CD4-positive, alpha-beta T cell treated with Interleukin-10 for 1 hour (primary cell): ENCODE measurements around the gene CEP19.
A peak's percentile ranks its signal among the peaks of the same experiment; 100 is the strongest.
"Not testable (repeated sequence)": the region's sequence is repeated elsewhere in the genome, so short reads cannot be mapped to it uniquely, and the experiment has no call there.

ENCODE experiments used
- DNase-seq: peaks from one replicate; pipeline ENCODE4 v3.0.0-alpha.2; 2020

Gene CEP19, protein sequence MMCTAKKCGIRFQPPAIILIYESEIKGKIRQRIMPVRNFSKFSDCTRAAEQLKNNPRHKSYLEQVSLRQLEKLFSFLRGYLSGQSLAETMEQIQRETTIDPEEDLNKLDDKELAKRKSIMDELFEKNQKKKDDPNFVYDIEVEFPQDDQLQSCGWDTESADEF

DNA sequence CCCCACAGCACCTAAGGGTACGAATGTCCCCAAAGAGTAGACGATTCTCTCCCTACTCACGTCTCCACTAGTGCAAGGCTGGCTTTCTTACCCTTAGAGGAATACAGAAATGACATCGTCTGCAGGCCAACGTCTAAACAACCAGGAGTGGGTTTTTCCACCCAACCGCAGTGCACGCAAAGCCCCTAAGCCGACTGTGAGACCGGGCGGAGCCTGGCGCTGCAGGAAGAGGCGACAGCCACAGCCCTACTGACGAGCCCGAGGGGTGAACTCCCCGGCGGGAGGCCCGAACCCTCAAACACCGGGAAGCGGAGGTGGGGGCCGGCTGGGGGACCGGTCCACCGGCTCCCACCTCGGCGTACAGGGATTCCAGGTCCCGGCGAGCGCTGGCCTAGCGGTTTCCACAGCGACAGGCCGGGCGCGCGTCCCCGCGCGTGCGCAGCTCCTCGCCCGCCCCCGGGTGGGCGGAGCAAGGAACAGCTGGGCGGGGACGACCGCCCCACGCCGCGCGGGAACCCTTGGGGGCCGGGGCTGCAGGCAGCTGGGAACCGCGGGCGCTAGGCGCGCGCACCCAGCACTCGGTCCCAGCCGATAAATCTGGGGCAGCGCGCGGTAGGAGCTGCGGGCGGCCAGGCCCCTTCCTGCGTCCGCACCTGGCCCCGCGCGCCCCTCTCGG, at the start of gene CEP19, which contains the start of gene PIGX:
Gene CEP19, minus strand, starts transcription at position 413 of the 676 bp plus-strand sequence. CDS start 3,593 bp downstream, outside the sequence.
Gene PIGX, plus strand, starts transcription at position 540 of the 676 bp plus-strand sequence.
- DNase-seq = peak; percentile 95

DNA sequence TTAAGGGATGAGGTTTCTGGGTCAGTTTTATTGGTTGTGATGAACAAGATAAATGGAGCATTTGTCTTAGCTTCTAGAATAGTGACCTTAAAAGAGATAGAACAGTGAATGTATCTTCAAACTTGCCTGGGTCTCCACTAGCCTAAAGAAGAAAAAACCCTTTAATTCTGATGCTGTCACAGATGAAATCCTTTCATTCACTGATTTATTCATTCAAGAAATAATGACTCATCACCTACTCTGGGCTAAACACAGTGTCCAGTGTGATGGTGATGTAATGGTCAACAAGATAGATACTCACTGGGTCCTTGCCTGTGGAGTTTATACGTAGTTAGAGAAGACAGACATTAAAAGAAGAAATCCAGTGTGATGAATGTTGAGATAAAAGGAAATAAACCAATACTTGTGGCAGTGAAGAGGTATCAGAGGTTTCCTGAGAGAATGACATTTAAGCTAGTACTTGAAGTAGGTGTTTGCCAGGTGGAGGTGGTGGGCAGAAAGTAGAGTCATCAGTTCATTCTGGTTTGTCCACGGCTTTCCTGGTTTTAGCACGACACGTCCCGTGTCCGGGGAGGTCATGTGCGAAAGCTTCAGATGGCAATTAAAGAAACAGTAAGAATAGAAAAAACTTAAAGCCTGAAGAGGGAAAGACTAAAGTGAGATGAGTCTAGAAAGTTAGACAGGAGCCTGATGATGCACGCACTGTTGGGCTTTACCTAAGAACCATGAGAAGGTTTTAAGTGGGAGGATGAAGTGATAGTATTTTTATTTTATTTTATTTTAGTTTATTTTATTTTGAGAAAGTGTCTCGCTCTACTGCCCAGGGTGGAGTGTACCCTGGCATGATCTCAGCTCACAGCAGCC, 46.1 kb upstream of the CEP19 start:
- no peak for DNase-seq

DNA sequence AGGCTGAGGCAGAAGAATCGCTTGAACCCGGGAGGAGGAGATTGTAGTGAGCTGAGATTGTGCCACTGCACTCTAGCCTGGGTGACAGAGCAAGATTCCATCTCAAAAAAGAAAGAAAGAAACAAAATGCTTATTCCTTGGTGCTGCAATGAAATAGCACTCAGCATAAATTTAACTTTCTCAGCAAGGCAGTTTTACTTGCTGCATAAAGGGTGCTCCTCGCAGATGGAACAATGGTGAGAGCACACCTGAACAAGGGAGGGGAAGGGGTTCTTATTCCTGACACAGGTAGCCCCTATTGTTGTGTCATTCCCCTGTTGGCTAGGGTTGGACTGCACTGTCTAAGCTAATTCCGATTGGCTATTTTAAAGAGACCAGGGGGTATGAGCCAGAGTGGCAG, 44.7 kb upstream of the CEP19 start:
- DNase-seq = no peak

DNA sequence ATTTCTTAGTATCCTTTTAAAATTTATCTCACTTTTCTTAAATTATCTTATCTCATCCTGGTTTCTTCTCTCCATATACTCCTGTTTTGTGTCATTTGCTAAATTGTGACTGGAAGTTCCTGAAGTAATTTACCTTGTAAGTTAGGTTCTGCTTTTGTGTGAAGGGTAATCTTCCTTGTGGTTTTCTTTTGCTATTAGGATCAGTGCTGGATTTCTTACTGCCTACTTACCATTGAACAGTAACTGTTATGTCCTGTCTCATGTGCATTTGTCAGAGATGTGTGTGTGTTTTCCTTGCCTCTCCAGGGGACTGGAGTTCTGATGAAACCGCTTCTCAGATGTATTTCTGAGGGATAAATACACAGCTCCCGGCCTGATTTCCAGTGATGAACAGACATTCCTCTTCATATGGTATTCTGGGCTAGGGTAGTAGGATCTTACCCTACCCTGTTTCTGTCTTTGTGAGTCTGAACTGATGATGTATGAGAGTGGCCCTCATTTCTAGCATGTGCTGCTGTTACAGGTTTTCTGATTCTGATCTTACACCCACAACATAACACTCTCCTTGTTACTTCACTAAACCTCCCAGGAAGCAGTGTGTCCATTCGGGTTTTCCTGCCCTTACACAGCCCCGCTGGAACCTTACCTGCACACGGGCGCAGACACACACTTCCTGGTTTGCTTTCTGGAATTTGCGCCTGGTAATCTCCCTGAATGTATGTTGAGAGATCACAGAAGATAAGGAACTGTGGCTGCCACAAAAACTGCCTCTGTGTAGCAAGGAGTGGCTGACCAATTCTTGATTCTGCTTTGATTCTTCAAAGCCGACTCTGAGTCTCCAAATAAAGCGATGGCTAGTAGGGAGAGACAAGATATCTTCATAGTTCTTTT, 42.3 kb upstream of the CEP19 start:
- DNase-seq = no peak

DNA sequence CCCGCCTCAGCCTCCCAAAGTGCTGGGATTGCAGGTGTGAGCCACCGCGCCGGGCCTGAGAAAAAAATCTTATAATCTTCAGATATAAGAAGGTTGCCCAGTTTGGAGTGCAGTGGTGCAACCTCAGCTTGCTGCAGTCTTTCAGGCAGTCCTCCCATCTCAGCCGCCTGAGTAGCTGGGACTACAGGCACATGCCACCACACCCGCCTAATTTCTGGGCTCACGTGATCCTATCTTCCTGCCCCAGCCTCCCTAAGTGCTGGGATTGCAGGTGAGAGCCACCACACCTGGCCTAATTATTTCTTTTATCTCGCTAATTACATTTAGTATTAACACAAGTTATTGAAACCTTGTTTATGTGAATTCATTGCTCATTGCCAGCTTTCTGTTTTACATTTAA, 41.2 kb upstream of the CEP19 start:
- DNase-seq = no peak

DNA sequence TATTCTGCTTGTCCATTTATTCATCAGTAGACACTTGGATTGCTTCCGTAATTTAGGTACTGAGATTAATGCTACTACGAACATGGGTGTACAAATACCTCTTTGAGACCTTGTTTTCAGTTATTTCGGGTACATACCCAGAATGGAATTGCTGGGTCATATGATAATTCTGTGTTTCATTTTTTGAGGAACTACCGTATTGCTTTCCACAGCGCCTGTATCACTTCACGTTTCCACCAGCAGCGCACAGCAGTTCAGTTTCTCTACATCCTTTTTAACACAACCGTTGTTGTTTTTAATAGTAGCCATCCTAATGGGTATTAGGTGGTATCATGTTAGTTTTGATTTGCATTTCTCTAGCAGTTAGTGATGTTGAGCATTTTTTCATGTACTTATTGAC, 37.1 kb upstream of the CEP19 start:
- no peak for DNase-seq

DNA sequence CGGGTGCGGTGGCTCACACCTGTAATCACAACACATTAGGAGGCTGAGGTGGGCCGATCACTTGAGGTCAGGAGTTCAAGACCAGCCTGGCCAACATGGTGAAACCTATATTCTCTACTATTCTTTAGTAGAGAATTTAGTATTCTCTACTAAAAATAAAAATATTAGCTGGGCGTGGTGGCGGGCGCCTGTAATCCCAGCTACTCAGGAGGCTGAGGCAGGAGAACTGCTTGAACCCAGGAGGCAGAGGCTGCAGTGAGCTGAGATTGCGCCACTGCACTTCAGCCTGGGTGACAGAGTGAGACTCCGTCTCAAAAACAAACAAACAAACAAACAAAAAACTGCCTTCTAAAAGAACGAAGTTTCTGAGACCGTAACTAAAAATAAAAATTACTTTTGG, 31.5 kb upstream of the CEP19 start:
- not testable (repeated sequence) for DNase-seq

DNA sequence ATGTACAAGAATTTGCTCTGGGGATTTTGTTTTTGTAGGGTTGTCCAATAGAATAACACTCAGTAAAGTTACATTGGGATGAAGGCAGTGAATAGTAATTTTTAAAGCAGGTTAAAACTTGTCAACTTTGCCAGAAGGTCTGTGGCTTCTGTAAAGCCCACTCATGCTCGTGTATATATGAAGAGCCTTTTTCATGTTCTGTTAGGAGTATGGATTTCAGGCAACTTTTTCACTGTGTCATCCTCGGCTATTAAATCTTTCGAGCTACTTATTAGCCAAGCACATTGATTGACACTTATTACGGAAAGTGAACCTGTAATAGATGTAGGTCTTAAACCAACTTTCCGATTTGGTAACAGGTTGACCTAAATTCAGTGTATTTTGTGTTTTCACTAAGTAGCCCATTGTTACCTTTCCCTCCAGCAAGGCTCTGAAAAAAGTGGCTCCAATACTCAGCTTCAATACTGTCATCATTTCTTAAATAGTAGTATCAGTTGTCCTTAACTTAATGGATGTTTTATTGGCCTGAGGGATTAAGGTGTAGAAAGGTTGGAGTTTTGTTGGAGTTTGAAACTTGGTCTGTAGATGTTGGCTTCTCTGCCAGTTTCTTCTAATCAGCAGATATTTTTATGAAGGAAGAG, 29.3 kb upstream of the CEP19 start:
- no peak for DNase-seq

DNA sequence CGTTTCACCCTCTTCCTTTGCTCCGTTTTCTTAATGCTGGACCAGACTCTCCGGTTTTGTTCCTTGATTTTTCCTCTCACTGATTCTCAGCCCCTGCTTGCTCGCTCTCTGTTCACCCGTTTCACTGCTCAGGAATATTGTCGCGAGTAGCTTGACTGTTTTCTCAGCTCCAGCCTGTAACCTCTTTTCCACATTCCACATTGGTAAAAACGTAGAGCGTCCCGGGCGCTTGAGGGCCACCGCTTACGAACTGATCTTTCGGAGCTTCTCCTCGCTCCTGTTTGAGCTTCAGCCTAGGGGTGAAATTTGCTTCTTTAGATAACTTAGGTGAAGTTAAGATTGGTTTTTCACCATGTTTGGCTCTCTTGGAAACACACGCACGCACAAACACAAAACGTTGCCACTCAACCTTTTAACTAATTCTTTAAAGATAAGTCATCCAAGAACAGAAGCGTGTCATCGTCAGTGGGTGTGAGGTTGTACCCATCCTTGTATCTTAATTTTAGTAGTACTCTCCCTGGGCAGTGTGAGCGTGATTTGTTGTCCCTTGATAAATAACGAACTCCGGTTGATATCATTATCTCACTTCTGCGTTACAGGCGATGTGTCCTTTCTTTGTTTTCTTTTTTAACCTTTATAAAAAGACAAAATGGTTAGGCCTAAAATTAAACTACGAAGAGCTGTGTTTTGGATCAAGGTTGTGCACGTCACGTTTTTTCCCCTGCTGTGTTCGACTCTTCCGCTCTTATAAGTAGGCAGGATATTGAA, 28.6 kb upstream of the CEP19 start:
- peak; percentile 59 for DNase-seq

DNA sequence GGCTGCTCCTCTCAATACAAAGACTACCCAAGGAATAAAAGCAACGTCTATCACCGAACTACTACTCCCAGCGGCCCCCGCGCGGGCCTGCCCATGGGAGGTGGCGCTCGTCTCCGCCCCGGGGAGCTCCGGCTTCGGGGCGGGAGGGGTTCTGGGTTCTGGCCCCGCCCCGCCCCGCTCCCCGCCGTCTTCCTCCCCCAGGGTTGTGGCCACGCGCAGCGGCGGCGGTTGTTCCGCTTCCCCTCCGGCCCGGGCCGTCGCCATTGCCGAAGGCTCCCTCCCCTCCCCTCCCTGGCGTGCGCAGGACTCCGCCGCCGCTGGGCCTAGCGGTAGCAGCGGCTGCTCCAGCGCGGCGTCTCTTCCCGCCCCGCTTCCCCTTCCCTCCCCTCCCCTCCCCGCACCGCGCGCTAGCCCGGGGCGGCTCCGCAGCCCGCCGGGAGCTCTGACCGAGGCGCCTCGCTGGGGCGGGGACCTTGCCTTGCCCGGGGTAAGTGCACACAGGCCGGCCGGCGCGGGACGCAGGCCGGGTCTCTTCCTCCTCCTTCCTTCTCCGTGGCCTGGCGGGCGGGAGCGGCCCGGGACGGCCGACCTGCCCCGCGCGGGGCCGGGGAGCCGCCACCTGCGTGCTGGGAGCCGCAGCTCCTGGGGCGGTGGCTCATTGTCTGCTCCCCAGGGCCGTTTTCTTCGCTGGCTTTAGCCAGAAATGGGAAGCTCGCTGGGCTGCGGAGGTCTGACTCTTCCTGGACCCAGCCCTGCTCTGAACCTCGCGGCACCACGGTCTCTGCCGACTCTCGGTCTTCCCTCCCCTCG, 27.8 kb upstream of the CEP19 start, which contains the start of gene PAK2:
Gene PAK2, plus strand, starts transcription at position 187 of the 810 bp plus-strand sequence. CDS start 42,790 bp downstream, outside the sequence.
- DNase-seq = peak; percentile 93

DNA sequence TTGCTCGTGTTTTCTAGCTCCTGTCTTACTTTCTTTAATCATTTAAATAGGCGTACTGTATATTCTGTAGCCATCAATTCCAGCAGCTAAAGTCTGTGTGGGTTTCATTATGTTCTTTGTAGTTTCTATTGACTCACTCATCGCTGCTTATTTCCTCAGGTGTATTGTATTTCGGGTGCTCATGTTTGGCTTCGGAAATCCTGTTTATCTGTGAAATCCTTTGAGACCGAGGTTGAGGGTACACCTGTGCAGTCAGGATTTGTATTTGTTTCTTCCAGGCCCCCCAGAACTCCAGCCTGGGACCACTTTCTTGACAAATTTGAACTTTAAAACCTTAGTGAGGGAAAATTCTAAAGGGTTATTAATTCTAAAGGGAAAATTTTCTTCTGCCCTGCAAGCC, 25.6 kb upstream of the CEP19 start:
- DNase-seq = no peak

DNA sequence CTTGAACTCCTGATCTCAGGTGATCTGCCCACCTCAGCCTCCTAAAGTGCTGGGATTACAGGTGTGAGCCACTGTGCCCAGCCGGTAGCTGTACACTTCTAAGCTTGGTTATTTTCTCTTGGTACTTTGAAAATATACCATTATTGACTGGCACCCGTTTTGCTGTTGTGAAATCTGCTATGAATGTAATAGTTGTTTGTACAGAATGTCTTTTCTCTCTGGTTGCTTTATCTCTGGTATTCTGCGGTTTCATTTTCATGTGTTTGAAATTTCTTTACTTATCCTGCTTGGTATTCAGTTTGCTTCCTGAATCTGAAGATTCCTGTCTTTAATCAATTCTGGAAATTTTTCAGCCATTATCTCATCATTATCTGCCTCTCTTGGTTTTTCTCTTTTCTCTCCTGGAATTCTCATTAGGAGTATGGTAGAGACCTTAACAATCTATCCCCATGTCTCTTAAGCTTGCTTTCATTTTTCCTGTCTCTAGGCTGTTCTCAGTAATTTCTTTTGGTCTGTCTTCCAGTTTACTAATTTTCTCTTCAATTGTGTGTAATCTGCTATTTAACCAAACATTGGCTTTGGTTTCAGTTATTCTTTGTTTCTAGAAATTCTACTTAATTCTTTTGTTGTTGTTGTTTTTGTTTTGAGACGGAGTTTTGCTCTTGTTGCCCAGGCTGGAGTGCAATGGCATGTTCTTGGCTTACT, 24.8 kb upstream of the CEP19 start:
- no peak for DNase-seq

DNA sequence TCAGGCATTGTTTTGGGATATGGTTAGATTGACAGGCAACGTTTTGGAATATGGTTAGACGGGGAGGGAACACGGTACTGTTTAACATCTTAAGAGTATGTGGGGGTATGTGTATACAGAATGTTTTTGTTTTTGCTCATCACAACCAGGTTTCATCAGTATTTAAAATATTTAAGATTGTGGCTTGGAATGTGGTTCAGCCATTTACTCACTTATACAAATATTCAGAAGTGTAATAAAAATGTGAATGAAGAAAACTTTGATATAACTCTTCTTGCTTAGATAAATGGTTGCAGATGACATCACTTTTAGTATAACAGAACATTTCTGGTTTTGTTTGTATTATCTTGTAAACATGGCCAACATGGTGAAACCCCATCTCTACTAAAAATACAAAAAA, 23.7 kb upstream of the CEP19 start:
- DNase-seq = no peak

DNA sequence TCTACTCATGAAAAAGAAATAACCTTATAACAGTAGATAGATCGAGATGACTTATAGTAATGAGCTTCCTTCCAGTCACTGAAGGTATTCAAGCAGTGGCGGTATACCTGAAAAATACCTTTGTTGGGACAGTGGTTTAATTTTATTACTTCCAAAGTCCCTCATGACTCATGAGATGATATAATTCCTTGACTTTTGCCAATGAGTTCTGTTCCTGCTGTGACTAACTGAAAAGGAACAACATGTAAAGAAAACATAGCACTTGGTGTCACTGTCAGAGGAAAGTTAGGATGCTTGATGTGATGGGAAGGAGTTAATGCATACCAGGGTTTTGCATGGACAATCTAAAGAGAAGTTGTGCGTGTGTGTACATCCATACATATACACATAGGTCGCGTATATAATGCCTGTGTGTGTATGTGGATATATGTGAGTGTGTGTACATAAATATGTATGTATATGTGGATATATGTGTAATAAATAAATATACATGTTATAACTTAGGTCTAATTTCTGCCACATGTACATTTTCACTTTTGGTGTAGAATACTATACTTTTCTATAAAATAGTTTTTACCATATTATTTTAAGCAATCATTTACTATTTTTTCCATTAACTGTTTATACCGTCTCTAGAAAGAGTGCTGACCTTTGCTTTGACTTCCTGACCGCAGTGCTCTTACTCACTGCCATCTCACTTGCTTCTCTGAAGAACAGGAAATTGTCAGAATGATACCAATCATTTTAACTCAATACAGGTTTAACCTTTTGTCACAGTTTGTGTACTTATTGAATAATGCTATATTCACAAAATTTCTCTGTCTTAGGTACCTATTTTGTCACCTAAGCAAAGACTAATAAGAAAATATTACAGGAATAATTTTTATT, 15.0 kb upstream of the CEP19 start:
- DNase-seq = peak; percentile 34

DNA sequence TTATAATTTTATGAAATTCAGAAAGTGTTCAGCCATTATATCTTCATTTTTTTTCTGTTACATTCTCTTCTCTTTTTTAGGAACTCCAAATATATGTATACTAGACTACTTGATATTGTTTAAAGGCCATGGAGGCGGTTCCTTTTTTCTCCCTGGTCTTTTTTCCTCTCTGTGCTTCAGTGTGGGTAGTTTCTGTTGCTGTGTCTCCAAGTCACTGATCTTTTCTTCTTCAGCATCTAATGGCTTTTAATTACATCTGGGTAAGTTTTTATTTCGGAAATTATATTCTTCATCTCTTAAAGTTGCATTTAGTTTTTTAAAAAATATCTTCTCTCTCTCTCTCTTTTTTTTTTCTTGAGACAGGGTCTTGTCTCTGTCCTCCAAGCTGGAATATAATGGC, 9.0 kb upstream of the CEP19 start:
- no peak for DNase-seq

DNA sequence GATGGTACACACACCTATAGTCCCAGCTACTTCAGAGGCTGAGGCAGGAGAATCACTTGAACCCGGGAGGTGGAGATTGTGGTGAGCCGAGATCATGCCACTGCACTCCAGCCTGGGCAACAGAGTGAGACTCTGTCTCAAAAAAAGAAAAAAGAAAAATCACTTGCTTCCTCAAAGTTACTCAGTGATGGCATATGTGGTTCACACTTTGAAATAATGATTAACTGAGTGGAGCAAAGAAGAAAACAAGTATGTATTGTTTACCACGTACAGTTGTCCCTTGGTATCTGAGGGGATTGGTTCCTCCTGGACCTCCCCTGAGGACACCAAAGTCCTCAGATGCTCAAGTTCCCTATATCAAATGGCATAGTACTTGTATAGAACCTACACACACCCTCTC, 5.1 kb upstream of the CEP19 start:
- not testable (repeated sequence) for DNase-seq

DNA sequence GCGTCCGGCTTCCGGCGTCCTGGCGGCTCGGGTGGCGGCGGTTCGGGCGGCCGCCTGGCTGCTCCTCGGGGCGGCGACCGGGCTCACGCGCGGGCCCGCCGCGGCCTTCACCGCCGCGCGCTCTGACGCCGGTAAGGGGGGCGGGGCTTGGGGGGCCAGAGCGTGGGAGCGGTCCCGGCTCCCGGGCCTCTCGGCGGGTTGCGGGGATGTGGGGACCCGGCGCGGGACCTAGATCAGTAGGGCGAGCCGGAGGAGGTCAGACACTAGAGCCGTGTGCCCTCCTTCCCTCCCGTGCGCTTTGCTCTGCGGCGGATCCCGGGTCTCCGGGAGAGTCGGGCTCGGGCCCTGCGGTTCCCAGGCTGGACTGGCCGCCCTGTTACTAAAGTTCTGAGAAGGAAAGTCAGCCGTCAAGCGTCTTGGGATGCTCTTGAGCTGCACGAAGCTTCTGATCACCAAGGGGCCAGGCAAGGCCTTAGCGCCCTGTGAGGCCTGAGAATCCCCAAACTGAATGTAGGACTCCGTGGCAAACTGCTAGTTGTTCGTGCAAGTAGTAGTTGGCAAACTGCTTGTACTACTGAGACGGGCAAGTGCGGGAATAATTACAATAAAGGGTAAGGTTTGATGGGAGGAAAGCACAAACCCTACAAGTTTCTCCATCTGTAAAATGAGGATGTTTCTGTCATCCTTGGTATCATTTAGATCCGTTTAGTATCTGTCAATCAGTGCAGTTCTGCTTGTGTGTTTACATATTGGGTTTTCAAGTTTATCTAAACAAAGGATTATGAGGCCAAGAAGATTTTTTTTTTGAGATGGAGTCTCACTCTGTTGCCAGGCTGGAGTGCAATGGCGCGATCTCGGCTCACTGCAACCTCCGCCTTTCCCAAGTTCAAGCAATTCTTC, 714 bp upstream of the CEP19 start:
- peak; percentile 76 for DNase-seq

DNA sequence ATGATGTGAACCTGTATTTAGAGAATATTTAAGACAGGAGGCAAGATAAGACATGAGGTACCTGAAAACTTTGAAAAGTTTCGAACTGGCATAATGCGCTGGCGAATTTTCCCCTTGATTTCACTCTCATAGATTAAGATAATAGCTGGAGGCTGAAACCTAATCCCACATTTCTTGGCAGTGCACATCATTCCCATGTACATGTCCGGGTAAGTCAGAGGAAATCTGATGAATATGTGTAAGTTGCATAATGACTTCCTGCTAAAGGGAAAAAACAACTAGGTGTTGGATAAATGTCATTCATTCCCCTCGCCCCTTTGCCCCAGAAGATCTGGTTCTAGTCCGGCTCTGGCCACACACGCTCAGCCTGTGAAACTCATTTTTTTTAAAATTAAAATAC, 3.6 kb downstream of the CEP19 start:
- no peak for DNase-seq
